Jurkat, Clone E6-1 (cell line): ENCODE data around the gene PRPF8.
"Not testable (repeated sequence)": the region's sequence is repeated elsewhere in the genome, so short reads cannot be mapped to it uniquely, and the experiment has no call there.

Experiments
- DNase-seq: peaks from one replicate; pipeline ENCODE4 v3.0.0-alpha.2; 2011; ENCODE audit warnings: low read depth, low spot score
- H3K4me3 ChIP-seq: 2 replicates; pipeline ENCODE4 v1.5.1; 2011; ENCODE audit warnings: mild to moderate bottlenecking, low read length, control low read depth, moderate library complexity

The PRPF8 gene

DNA sequence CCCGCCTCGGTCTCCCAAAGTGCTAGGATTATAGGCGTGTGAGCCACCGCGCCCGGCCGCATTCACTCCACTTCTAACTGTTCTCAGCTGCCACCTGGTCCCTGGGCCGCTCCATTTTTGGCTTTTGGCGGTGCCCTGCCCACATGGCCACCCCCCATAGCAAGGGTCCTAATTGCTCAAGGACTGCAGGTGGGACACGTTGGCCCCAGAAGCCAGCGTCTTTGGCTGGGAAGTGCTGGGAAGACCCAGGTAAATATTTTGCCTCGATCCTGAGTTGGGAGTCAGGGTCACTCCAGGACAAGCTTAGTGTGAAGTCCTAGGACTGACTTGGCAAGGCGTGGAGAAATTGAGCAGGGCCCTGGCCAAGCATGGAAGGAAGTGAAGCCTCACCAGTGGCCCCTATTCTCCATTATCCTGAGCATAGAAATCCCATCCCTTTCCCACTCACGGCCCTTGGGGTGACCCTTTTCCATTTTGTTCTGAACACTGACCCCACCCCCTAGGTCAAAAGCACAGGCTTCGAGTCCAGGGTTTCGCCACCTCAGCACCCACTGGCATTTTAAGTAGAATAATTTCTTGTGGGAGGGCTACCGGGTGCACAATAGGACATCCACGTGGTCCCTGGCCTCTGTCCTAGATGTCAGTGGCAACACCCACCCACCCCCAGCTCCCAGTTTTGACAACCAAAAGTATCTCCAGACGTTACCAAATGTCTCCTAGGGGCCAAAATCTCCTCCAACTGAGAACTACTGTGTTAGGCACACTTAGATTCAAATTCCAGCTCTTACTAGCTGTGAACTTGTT is 33.9 kb upstream of the PRPF8 start:
- no peak for DNase-seq
- H3K4me3 ChIP-seq, result no peak overlapping the region

DNA sequence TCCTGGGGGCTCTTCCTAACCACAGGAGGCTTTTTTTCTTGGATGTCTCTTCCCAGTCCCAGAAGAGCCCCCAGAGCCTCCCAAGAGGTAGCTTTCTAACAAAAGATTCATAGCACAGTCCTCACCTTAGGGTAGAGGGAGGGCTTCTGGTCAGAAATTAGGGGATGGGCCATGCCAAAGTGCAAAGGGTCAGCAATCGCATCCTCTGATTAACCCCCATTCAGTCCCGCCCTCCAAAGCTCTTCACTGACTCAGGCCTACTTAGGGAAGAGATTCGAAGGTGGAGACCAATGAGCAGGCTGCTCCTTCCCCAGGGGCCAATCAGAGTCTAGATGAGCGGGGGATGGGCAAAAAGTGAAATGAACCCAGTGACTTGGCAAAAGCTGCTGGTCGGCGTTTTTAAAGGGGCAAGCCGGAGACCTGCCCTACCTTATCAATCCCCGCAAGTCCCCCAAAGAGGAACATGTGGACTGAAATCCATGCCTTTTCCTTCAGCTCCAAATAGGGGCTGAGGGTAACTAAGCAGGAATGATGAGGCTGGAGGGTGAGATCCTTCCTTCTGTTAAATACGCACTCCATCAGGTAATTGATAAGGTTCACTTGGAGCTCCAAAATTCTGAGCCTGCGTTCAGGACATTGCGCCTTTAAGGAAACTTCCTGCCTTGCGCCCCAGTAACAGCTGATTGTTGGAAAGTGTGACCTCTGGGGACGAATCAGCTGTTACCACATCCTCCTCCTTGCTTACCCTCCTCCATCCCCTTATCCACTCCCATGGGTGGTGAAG is 32.4 kb upstream of the PRPF8 start:
- DNase-seq, result peak; percentile 97
- H3K4me3 ChIP-seq, result peak overlapping the region; percentile 88

DNA sequence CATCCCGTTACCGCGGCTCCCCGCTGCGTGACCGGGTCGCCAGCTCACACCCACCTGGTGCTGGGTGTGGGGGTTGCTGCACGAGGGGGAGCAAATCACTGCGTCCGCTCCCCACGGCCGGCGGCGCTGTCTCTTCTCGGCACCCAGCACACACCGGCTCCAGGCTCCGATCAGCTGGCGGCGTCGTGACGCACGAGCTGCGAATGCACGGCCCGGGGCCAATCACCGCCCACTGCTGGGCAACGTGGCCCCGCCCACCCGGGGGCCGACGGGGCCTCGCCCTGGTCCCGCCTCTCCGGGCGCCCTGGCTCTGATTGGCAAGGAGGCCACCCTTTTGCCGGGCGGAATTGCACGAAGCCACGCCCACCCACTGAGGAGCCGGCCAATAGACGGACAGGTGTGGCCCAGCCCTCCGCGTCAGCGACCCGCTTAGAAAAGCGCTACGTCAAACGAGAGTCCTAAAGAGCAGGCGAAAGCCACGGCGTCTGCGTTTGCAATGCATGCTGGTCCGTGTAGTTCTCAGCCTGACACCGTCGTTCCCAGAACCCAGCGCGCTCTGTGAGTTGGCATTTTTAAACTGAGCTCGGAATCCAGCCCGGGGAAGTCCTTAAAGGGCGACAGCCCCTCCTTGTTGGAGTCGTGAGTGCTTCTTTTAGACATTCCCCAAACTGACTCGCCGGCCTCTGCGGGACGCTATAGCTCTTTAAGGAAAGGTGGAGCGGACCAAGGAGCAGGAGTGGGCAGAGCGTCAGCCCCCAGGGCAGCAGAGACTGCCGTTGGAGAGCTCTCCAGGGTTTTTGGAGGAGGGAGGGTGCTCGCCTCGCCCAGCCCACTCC is 31.6 kb upstream of the PRPF8 start:
- peak overlapping the region; percentile 88 for H3K4me3 ChIP-seq
- peak; percentile 100 for DNase-seq

GRCh38 chr17:1715803-1716075 is 31.1 kb upstream of the PRPF8 start:
- peak overlapping the region; percentile 69 for H3K4me3 ChIP-seq
- DNase-seq, result no peak

GRCh38 chr17:1714980-1715802 is 30.5 kb upstream of the PRPF8 start:
- DNase-seq, result no peak
- H3K4me3 ChIP-seq, result peak overlapping the region; percentile 69

GRCh38 chr17:1714427-1714979 is 29.8 kb upstream of the PRPF8 start:
- H3K4me3 ChIP-seq, result no peak overlapping the region
- DNase-seq, result no peak

GRCh38 chr17:1713878-1714426 is 29.3 kb upstream of the PRPF8 start:
- DNase-seq, result no peak
- no peak overlapping the region for H3K4me3 ChIP-seq

- DNase-seq, result no peak
- no peak overlapping the region for H3K4me3 ChIP-seq
These were observed 28.7 kb upstream of the PRPF8 start for GRCh38 chr17:1713160-1713877.

DNA sequence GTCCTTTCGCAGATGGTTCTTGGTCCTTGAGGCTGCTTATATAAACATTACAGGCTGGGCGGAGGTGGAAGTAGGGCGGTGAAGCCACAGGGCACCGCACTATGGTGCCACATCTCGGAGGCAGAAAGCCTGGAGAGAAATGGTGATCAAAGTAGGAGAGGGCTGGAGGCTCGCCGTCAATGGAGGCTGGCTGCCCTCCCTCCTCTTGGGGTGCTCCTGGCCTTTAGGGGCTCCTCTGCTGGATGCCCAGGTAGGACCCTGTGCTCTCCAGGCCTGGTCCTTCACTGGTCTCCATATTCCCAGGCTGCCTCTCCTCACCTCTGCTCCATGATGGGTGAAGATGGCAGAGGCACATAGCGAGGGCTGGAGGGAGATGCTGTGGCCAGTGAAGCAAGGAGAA is 27.6 kb upstream of the PRPF8 start:
- DNase-seq, result no peak
- H3K4me3 ChIP-seq, result no peak overlapping the region

GRCh38 chr17:1711804-1712203 is 27.1 kb upstream of the PRPF8 start:
- DNase-seq, result no peak
- no peak overlapping the region for H3K4me3 ChIP-seq

DNA sequence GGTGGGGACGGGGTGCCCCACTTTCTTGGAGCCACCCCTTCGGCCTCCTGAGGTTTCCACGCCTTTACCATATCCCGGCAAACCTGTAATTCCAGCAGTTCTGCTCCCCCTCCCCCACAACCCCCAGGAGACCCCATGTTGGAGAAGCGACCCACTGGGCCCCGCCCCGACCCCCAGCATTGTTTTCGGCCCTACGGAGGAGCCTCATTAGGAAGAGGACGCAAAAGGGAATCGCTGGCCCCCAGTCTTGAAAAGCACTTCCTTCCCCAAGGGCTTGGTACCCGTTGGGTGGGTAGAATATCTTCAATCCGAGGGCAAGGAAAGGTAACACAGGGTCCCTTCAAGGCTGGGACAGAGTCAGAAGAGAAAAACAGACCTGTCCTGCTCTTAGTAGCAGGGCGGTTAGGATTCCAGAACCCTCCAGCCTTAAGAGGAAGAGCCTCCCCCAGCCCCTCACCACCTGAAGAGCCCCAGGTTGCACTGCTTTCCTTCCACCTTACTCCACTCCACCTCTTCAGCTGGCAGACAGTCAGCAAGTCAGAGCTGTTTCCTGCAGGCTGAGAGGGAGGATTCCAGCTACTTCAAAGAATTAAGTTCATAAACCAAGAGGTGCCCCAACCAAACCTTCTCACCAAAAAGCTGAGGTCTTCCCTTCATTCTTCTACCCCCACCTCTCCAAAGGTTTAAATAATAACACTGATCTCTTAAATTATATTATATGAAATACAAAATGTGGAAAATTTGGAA is 26.3 kb upstream of the PRPF8 start:
- no peak for DNase-seq
- no peak overlapping the region for H3K4me3 ChIP-seq

- DNase-seq, result no peak
- H3K4me3 ChIP-seq, result no peak within 1 kb of the TSS
These were observed 25.5 kb upstream of the PRPF8 start, which contains the start of gene TLCD2 for GRCh38 chr17:1709971-1710806. Gene TLCD2, minus strand, starts transcription at chr17:1710377. Its CDS starts 135 bp downstream, at chr17:1710242.

DNA sequence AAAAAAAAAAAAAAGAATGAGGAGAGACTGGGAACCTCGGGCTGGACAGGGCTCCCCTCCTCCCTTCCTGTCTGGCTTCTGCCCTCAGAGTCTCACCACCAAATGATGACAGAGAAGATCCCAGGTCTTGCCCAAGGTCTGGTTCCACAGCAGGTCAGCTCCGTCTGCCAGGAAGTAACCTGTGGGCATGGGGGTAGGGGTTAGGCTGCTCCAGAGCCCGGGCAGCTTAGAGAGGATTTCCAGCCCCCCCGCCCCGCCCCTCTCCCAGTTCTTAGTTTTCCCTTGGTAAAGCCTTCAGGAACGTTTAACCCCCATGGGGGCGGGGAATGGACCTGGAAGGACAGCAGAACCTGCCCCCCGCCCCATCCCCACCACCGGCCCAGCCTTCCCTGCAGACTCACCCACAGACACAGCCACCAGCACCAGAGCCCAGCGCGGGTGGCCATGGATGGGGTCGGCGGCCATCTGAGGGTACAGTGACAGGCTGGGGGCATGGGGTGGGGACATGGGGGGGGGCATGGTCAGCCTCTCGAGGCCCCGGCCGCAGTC is 24.8 kb upstream of the PRPF8 start:
- H3K4me3 ChIP-seq, result no peak overlapping the region
- no peak for DNase-seq

DNA sequence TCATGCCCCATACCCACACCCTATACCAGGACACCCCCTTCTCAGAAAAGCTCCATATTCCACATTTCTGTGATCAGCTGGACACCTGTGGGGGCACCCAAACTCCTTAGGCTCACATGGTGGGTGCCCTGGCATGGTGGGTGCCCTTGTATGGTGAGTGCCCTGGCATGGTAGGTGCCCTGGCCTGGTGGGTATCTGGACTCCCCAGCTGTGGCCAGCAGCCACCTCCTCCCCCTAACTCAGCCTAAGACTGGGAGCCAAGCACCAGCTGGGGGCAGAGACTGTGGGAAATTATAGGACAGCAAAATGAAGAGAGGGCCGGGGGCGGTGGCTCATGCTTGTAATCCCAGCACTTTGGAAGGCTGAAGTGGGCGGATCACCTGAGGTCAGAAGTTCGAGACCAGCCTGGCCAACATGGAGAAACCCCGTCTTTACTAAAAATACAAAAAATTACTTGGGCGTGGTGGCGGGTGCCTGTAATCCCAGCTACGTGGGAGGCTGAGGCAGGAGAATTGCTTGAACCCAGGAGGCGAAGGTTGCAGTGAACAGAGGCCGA is 24.2 kb upstream of the PRPF8 start:
- not testable (repeated sequence) for DNase-seq, H3K4me3 ChIP-seq

- no peak overlapping the region for H3K4me3 ChIP-seq
- DNase-seq, result no peak
These were observed 22.4 kb upstream of the PRPF8 start for GRCh38 chr17:1707107-1707506.

DNA sequence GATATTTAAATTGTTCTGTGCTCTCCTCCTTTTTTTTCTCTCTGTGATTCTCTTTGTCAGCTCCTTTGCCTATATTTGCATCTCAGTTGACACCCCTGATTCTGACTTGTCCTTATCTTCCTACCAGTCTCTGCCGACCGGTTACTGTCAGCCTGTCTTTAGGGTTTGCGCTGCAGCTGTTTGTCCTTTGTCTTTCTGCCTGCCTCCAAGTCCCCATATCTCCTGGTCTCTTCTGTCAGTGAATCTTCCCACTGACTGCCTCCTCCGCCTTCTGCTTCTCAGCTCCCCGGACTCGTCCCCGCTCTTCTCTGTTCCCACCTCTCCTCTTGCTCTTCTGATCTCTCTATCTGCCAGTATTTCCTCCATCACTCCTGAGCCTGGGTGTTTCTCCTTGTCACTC is 20.3 kb upstream of the PRPF8 start:
- H3K4me3 ChIP-seq, result no peak overlapping the region
- no peak for DNase-seq
